Loucy (cell line): Measurements from ENCODE around the gene GBX2.

ENCODE experiments used
- H2AFZ ChIP-seq: fragments of 200-600 bp; sonication (generic); 2 replicates; pipeline ENCODE4 v1.6.0; 2016; ENCODE audit warnings: antibody characterized with exemption, mild to moderate bottlenecking, low read length, moderate library complexity
- H3F3A ChIP-seq: fragments of 200-600 bp; 2 replicates; pipeline ENCODE4 v1.6.0; 2016; ENCODE audit warnings: antibody characterized with exemption, low read depth, mild to moderate bottlenecking
- H3K27me3 ChIP-seq: fragments of 200-600 bp; sonication (generic); 2 replicates; pipeline ENCODE4 v1.6.1; 2014; ENCODE audit warnings: low read length, mild to moderate bottlenecking; ENCODE audit not compliant: insufficient read depth, poor library complexity, severe bottlenecking
- H3K36me3 ChIP-seq: fragments of 200-600 bp; sonication (generic); 2 replicates; pipeline ENCODE4 v1.6.1; 2016; ENCODE audit warnings: low read length; ENCODE audit not compliant: insufficient read depth
- H3K4me1 ChIP-seq: fragments of 200-600 bp; sonication (generic); 2 replicates; pipeline ENCODE4 v1.5.1; 2014; ENCODE audit warnings: low read length, mild to moderate bottlenecking; ENCODE audit not compliant: insufficient read depth, poor library complexity, severe bottlenecking
- H3K4me2 ChIP-seq: fragments of 200-600 bp; sonication (generic); 2 replicates; pipeline ENCODE4 v1.6.0; 2014; ENCODE audit warnings: antibody characterized with exemption, low read length, low read depth, mild to moderate bottlenecking; ENCODE audit not compliant: poor library complexity, severe bottlenecking
- H3K4me3 ChIP-seq: fragments of 200-600 bp; sonication (generic); 2 replicates; pipeline ENCODE4 v1.5.1; 2014; ENCODE audit warnings: low read length, mild to moderate bottlenecking, mixed read lengths; ENCODE audit not compliant: poor library complexity, severe bottlenecking
- H3K79me2 ChIP-seq: fragments of 200-600 bp; sonication (generic); 2 replicates; pipeline ENCODE4 v1.6.1; 2014; ENCODE audit warnings: low read length; ENCODE audit not compliant: insufficient read depth
- H3K9ac ChIP-seq: fragments of 200-600 bp; sonication (generic); 2 replicates; pipeline ENCODE4 v1.6.0; 2014; ENCODE audit warnings: mild to moderate bottlenecking, low read depth, low read length, moderate library complexity; ENCODE audit not compliant: poor library complexity, severe bottlenecking
- H3K9me2 ChIP-seq: fragments of 200-600 bp; sonication (generic); replicated peaks from 2 replicates; pipeline ENCODE4 v1.6.1; 2016; ENCODE audit warnings: low read depth, low read length, mixed read lengths
- H3K9me3 ChIP-seq: fragments of 200-600 bp; sonication (generic); 2 replicates; pipeline ENCODE4 v1.6.1; 2014; ENCODE audit warnings: mild to moderate bottlenecking, antibody characterized with exemption, low read length, low read depth; ENCODE audit not compliant: insufficient read depth
- H4K20me1 ChIP-seq: fragments of 200-600 bp; sonication (generic); 2 replicates; pipeline ENCODE4 v1.6.0; 2014; ENCODE audit warnings: antibody characterized with exemption, low read length, mild to moderate bottlenecking; ENCODE audit not compliant: insufficient read depth, poor library complexity, severe bottlenecking
- EZH2phosphoT487 ChIP-seq: fragments of 200-600 bp; IDR thresholded peaks from 2 replicates; pipeline ENCODE4 v1.6.1; 2018; ENCODE audit warnings: antibody characterized with exemption, mild to moderate bottlenecking, moderate library complexity, borderline replicate concordance
- TF ChIP-seq, protein P1 (sequence below): fragments of 200-600 bp; sonication (generic); conservative IDR thresholded peaks from 2 replicates; pipeline ENCODE4 v1.5.1; 2014; ENCODE audit warnings: mild to moderate bottlenecking, antibody characterized with exemption, low read length

GBX2 gene

GRCh38 chr2:236210536-236210935 lies 42.4 kb upstream of the GBX2 start:
- H3K4me1 ChIP-seq: no peaks in the 10 kb centered on the region
- H2AFZ ChIP-seq: no peak overlapping the region
- H3K36me3 ChIP-seq: no peaks in the 10 kb centered on the region
- H3K9me3 ChIP-seq: no peaks in the 10 kb centered on the region; the same call in 1 of the 2 replicates
- no peaks in the 10 kb centered on the region for H3F3A ChIP-seq
- H3K9me2 ChIP-seq: no peaks in the 10 kb centered on the region
- TF ChIP-seq, protein P1, sequence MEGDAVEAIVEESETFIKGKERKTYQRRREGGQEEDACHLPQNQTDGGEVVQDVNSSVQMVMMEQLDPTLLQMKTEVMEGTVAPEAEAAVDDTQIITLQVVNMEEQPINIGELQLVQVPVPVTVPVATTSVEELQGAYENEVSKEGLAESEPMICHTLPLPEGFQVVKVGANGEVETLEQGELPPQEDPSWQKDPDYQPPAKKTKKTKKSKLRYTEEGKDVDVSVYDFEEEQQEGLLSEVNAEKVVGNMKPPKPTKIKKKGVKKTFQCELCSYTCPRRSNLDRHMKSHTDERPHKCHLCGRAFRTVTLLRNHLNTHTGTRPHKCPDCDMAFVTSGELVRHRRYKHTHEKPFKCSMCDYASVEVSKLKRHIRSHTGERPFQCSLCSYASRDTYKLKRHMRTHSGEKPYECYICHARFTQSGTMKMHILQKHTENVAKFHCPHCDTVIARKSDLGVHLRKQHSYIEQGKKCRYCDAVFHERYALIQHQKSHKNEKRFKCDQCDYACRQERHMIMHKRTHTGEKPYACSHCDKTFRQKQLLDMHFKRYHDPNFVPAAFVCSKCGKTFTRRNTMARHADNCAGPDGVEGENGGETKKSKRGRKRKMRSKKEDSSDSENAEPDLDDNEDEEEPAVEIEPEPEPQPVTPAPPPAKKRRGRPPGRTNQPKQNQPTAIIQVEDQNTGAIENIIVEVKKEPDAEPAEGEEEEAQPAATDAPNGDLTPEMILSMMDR: no peak
- TF ChIP-seq EZH2phosphoT487: no peak
- no peaks in the 10 kb centered on the region for H4K20me1 ChIP-seq
- no peak overlapping the region for H3K9ac ChIP-seq
- no peak overlapping the region for H3K4me3 ChIP-seq
- H3K79me2 ChIP-seq: no peaks in the 10 kb centered on the region
- H3K27me3 ChIP-seq: no peaks in the 10 kb centered on the region
- H3K4me2 ChIP-seq: no peak overlapping the region

DNA sequence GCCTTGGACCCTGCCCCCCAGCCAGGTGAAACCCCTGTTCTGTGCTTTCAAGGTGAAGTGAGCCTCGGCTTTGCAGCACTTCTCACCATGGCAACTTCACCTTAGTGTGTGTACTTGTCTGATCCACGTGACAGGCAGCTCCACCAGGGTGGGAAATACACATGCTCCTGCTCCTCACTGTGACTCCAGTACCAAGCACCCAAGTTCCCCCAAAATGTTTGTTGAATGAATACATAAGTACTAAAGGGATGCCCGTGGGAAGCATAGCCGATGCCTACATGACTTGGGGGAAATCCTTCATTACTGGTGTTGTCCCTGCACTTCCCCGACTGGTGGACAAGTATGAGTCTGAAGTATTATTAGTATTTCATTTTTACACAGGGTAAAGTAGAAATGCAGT lies 41.8 kb upstream of the GBX2 start:
- TF ChIP-seq EZH2phosphoT487: no peak
- TF ChIP-seq, protein P1: no peak
- no peaks in the 10 kb centered on the region for H3F3A ChIP-seq
- H3K4me2 ChIP-seq: no peak overlapping the region
- no peaks in the 10 kb centered on the region; the same call in 1 of the 2 replicates for H3K9me3 ChIP-seq
- H2AFZ ChIP-seq: no peak overlapping the region
- H3K79me2 ChIP-seq: no peaks in the 10 kb centered on the region
- no peaks in the 10 kb centered on the region for H3K36me3 ChIP-seq
- H3K9ac ChIP-seq: no peak overlapping the region
- H3K9me2 ChIP-seq: no peaks in the 10 kb centered on the region
- H3K4me1 ChIP-seq: no peaks in the 10 kb centered on the region
- no peak overlapping the region for H3K4me3 ChIP-seq
- H3K27me3 ChIP-seq: no peaks in the 10 kb centered on the region
- no peaks in the 10 kb centered on the region for H4K20me1 ChIP-seq

GRCh38 chr2:236209535-236209934 lies 41.3 kb upstream of the GBX2 start:
- no peak overlapping the region for H3K9ac ChIP-seq
- H3K9me3 ChIP-seq: no peaks in the 10 kb centered on the region; the same call in 1 of the 2 replicates
- no peaks in the 10 kb centered on the region for H3K36me3 ChIP-seq
- H3K4me1 ChIP-seq: no peaks in the 10 kb centered on the region
- no peaks in the 10 kb centered on the region for H3K9me2 ChIP-seq
- no peaks in the 10 kb centered on the region for H3K27me3 ChIP-seq
- no peak for TF ChIP-seq EZH2phosphoT487
- TF ChIP-seq, protein P1: no peak
- H2AFZ ChIP-seq: no peak overlapping the region
- H4K20me1 ChIP-seq: no peaks in the 10 kb centered on the region
- H3F3A ChIP-seq: no peaks in the 10 kb centered on the region
- no peak overlapping the region for H3K4me2 ChIP-seq
- H3K4me3 ChIP-seq: no peak overlapping the region
- H3K79me2 ChIP-seq: no peaks in the 10 kb centered on the region
